IPS DF 19.7 (cell line): ENCODE measurements around the gene TP53TG5.
A peak's percentile ranks its signal among the peaks of the same experiment; 100 is the strongest.

Experiments
- DNase-seq: peaks from one replicate; pipeline ENCODE4 v3.0.0-alpha.2; 2013; ENCODE audit warnings: low read depth, low spot score

Gene TP53TG5

DNA sequence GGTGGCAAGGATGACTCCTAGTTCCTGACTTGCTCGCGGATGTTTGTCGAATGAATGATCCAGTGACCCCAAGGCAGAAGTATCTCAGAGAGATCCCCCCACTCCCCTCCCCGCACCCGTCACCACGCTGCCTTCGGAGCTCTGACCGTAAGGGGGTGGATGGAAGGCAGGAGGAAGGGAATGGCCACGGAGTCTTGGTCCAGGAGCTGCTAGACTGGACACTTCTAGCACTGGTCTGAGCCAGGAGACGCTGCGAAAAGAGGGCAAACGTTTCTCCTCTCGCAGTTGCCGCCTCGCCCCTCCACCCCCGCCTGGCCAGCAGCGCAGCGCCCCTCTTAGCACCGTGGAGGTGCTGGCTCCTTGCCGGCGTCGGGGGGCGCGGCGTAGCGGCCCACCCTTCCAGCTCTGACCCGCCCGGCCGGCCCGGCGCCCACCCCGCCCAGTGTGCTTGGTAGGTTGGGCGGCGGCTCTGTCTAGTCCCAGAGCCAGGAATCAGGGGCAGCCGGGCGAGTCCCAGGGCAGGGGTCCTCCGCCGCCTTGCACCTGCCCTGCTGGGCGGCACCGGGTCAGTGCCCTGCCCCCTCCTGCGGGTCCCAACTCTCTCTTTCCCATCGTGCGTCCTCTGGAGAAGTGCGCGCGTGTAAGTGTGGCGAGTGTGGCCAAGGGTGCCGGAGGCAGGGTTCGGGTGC, 27.6 kb upstream of the TP53TG5 start:
- DNase-seq, result no peak

DNA sequence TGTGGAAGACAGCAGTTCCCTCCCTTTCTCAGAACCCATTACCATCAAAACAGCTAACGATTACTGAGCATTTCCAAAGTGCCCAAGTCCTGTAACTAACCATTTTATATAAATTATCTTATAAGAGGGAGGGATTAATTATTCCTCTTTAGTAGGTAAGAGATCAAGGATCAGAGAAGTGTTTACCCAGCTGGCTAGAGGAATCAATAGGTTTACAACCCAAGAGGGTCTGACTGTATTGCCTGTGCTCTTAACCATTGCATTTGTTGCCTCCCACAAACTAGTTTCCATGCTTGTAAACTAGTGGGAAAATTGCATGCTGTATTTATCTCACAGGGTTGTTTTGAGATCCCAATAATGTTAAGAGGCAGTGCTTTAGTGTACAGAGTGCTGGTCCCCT, 26.3 kb upstream of the TP53TG5 start:
- no peak for DNase-seq

DNA sequence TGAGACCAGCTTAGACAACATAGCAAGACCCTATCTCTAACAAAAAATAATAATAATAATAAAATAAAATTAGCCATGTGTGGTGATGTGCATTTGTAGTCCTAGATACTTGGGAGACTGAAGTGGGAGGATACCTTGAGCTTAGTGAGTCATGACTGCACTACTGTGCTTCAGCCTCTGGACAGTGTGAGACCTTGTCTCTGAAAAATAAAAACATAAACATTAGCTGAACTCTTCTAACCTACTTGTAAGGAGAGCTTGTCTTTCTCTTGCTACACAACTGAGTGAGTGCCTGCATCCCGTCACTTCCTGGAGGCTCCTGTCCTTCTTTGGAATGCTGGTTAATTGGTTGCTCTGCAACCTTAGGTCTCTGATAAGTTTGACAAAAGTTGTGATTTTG, 24.8 kb upstream of the TP53TG5 start:
- no peak for DNase-seq

DNA sequence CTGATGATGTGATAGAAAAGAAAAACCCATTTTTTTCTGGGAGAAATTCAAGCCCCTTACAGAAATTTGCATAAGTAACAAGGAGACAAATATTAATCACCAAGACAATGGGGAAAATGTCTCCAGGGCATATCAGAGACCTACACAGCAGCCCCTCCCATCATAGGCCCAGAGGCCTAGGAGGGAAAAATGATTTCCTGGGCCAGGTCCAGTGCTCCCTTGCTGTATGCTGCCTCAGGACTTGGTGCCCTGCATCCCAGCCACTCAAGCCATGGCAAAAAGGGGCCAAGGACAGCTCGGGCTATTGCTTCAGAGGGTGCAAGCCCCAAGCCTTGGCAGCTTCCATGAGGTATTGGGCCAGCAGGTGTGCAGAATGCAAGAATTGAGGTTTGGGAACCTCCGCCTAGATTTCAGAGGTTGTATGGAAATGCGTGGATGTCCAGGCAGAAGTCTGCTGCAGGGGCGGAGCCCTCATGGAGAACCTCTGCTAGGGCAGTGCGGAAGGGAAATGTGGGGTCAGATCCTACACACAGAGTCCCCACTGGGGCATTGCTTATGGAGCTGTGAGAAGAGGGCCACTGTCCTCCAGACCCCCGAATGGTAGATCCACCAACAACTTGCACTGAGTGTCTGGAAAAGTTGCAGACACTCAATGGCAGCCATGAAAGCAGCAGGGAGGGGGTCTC, 22.4 kb upstream of the TP53TG5 start:
- no peak for DNase-seq

DNA sequence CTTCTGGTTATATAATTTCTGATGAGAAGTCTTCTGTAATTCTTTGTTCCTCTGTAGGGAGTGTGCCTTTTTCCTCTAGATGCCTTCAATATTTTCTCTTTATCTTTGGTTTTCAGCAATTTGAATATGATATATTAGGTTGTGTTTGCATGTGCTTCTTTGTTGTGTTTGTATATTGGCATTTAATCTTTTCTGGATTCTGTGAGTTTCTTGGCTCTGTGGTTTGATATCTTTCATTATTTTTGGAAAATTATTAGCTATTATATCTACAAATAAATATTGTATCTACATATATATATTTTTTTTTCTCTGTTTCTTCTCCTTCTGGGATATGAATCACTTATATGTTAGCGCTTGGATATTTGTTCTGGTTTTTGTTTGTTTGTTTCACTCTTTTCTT, 20.9 kb upstream of the TP53TG5 start:
- no peak for DNase-seq

DNA sequence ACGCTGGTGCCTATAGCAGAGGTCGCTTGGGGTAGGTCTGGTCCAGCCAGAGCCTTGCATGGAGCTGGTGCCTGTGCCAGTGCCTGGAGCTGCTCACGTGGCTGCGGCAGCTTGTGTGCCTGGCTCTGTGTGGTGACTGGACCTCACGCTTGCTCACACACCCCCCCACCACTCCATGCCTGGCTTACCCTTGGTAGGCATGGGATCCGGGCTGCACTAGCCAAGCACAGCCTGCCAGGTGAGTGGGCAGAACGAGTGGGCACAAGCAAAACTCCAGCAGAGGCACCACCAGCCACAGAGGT, 16.9 kb upstream of the TP53TG5 start:
- DNase-seq, result no peak

DNA sequence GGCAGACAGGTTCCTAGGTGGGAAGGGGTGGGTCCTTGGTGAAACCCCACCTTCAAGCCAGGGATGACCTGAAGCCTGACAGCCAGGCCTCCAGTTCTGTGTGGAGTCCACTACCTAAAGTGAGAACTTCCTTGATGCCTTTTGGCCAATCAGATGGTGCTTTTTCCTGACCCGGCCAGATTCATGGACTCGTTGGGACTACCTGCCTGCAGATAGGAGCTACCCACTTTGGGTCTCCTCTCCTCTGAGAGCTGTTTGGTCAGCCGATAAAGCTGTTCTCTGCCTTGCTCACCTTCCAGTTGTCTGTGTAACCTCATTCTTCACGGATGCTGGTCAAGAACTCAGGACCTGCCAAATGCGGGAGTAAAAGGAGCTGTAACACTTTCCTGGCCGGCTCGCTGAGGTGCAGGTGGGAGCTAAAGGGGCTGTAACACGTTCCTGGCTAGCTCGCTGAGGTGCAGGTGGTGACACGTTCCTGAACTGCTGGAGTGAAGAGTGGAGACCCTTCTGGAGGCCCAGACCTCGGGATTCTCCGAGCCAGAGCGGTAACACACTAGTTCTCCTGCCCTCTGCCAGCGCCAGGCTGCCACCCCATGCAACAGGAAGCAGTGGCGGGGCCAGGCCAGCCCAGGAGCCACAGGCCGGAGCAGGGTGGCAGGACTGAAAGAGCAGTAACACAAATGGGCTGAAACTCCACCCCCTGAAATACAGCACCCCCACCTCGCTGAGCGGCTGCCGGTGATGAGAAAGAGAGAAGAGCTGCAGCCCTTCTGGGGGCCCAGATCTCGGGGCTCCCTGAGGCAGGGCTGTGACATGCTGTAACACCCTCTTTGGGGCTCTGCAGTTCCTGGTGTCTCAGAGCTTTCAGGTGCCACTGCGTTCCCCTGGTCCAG, 16.3 kb upstream of the TP53TG5 start:
- DNase-seq, result no peak

DNA sequence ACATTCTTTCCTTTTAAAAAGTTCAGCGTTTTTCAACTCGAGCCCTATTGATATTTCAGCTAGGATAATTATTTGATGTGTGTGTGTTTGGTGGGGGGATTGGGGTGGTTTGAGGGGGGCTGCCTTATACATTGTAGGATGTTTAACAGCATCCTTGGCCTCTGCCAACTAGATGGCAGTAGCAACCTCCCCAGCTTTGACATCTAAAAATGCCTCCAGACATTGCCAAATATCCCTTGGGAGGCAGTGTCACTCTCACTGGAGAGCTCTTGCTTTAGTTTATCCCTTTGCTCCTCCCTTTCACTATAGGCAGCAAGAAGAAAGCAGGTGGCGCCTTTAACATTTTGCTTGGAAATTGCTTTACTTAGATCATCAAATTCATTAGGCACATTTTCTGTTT, 14.6 kb upstream of the TP53TG5 start:
- no peak for DNase-seq

DNA sequence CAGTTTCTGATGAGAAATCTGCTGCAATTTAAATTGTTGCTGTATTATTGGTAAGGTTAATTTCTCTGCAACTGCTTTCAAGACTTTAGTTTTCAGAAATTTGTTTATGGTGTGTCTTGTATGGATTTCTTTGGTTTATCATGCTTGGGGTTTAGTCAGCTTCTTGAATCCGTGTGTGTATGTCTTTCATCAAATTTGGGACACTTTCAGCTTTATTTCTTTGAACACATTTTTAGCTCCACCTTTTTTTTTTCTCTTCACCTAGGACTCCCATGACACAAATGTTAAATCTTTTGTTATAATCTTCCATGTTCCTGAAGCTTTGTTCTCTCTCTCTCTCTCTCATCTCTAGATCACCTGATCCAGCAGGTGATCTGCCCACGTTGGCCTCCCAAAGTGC, 13.4 kb upstream of the TP53TG5 start:
- no peak for DNase-seq

DNA sequence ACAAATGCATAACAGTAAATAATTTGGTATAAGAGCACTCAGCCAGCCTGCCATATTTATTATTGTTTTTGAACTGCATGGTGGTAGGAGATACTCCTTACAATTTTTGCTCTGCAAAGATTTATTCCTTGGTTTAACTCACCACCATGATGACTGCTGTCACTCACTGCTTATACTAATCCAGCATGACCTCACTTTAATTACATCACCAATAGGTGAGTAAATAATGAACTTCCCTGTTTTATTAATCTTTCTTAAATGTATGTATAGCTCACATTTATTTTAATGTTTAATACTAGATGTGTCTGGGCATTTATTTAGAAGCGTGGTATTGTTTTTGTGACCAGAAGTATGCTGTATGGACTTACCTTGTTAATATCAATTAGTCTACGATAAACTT, 12.8 kb upstream of the TP53TG5 start:
- no peak for DNase-seq

DNA sequence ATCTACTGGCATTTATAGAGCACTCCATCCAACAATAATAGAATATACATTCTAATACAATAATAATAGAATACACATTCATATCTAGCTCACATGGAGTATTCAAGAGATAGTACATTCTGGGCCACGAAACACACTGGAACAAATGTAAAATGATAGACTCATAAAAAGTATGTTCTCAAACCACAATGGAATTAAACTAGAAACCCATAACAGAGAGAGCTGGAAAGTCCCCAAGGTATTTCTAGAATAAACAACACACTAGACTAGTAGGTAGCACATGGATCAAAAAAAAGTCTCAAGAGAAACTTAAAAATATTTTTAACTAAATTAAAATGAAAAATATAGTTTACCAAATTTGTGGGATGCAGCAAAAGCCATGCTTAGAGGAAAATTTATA, 9.1 kb upstream of the TP53TG5 start:
- DNase-seq, result no peak

DNA sequence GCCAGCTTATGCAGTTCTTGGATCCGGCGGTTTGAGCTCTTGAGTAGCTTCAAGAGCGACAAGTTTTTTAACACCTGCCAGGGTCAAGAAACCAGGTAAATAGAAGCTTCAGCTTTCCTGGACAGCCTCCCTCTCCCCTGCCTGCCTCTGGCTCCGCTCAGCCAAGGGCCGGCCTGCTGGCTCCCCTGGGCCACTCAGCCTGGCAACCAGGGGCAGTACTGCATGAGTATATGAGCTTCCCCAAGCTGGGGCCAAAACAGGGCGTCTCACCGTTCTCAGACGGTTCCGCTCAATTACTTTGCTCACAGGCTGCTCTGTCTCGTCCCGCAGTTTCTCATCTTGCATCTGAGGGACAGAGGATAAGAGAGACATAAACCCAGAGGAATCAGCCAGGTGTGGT, 856 bp downstream of the TP53TG5 start:
- no peak for DNase-seq

DNA sequence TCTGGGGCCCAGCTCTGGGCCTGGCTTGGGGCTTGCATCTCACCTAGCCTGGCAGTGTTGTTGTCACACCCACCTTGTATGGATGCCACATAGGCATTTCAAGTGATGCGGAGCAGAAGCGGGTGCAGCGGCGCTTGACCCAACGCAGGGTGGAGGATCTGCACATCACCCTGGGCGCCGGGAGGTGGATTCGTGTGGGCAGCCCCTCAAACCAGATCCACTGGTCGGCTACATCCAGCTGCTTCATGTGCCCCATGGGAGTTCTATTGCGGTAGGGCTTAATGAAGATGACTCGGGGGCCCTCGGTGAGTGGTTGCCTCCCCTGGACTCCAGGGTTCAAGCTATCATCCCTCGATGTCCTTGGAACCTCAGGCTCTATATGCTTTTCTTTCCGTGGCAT, 3.2 kb downstream of the TP53TG5 start:
- no peak for DNase-seq

DNA sequence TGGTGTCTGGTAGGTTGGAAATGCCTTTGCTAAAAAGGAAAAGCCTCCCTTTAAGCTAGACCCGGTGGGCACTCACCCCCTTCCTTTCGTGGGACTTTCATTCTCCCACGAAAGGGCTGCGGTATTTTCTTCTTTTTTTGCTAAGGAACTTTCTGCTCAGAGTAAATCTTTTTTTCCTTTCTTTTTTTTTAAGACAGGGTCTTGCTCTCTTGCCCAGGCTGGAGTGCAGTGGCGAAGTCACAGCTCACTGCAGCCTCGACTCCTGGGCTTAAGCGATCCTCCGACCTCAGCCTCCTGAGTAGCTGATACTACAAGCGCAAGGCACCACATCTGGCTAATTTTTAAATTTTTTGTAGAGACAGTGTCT, 4.0 kb downstream of the TP53TG5 start:
- DNase-seq, result no peak

DNA sequence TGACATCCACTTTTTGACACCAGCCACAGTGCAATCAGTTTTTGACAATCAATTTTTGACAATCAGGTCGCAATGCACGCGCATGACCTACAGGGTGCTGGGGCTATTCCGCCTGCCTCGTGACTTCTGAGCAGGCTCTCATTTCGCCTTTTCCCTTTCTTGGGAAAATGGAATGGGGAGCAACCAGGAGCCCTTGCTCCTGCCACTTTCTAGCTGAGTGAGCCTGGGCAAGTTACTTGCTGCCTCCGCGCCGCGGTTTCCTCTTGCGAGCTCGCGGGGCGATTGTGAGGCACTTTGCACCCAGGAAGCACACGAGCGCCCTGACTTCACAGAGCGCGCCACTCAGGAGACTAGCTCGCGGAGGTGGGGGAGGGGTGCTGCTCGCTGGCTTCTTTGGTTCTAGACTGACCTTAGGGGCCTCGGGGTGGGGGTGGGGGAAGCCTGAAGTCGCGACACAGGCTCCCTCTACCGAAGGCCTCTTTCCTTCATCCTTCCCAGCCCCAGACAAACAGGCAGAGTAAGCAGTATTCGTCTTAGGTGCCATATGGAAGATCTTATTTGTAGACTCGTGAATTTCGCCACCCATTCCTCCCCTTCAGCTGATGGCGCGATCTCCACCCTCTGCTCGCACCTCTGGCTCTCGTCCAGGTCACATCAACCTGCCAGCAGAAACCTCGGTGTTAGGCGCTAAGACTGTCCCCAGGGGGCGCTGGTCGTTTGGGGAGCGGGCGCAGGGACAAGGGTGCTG, 4.6 kb downstream of the TP53TG5 start:
- peak; percentile 47 for DNase-seq

DNA sequence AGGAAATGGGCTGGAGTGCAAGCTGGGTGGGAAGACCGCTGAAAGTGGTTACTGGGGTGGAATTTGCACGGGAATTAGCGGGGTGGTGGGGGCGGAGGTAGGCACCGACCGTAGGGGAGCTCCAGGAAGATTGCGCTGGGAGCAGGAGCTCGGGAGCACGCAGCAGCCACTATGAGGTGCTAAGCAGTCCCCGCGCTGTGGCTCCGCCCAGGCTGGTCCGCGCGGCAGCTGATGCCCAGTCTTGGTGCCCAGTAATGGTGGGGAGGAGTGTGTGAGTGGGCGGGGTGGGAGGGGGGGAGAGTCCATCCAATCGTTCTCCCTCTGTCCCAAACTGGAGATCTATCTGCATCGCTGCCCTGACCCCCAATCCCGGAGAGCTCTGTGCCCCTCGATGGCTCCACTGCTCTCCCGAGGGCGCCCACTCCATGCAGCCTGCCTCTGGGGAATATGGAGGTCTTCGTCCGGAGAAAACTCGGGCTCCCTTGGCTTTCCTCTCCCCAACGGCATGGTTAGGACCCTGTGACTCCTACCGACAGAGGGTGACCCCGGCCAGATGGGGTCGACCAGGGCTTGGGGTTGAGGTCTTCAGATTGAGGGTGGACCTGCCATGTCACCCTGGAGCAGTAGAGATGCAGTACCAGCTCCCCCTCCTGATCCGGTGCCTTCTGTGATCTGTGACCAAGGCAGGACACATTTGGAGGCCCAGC, 5.3 kb downstream of the TP53TG5 start:
- DNase-seq, result no peak

DNA sequence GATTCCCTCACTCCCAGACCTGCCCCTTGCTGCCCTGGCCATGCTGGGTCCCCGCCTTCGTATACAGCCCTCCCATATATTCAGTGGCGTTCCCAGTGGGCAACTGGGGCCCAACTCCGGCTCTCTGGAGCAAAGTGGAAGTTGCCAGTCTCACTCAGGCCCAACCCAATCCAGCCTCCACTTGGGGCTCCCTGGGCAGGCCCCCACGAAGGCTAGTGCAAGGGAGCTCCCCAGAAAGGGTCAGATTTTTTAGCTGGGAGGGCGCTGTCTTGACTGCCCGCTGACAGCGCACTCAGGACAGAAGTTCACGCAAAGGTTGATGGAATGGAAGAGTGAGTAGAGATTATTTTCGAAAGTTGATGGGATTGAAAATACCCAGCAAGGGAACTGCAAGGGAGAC, 5.9 kb downstream of the TP53TG5 start:
- no peak for DNase-seq

DNA sequence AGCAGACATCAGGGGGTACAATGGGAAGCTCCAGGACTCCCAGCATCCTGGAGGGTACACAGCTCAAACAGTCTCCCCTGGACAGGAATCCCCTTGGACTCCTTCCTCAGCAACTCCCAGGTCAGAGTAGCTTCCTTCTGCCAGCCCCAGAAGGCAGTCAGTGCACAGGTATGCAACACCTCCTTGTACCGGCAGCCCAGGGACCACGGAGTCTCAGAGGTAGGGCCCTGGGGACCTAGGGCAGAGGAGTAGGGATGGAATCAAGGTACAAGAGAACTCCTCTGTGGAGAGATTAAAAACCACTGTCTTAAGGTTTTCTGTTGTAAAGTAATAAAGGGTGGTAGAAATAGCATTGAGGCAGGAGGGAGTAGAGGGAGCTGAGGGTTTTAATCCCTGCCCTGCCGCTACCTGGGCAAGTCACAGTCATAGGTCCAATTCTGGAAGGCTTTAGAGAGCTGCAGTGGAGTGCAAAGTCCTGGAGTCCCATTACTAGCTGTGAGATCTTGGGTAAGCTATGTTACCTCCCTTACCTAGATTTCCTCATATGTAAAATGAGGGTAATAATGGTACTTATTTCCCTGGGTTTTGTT, 7.5 kb downstream of the TP53TG5 start:
- DNase-seq, result no peak

DNA sequence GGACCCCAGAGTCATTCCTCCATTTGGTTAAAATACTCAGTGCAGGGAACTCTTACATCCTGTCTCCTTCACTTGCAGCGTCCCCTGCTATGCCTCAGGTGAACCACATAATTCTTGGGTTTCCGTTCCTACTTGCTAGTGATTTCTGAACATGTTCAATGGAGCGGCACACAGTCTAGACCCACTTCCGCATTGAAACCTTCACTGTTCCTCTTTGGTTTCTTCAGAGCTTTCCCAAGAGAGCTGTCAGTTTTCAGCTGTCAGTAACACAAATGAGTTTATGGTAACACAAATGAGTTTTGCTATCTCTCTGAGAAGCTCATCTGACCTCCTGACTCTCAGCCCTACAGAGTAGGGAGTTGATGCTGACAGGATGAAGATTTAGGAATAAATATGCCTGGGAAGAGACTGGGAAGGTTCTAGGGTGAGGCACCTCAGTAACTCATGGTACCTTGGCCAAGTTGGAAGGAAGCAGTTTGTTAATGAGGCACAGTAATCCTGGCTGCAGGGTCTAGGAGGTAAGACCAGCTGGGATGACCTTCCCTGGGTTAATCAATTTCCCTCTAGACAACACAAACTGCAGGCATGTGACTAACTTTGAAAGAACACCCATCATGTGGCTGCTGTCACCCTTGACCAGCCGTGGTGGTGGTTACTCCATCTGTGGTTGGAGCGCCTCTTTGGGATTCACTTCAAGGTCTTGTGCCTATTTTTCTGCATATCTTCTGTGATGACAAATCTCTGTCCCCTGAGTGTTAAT, 9.7 kb downstream of the TP53TG5 start:
- no peak for DNase-seq

DNA sequence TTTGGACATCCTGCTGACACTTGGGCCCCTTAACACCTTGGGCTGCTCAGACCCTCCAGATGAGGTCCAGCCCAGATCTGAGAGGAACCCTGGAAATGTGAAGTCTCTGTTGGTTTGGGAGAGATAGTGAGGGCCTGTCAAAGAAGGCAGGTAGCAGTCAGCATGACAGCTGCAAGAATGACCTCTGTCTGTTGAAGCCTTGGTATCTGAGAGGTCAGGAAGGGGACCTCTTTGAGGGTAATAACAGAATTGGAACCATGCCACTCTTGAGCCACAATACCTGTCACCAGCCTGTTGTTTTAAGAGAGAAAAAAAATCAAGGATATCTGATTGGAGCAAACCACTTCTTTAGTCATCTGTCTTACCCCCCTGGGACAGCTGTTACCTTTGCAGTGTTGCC, 11.0 kb downstream of the TP53TG5 start:
- DNase-seq, result no peak
